HEK293 (cell line): ENCODE measurements around the gene CCDC146.
"Not testable (repeated sequence)": the region's sequence is repeated elsewhere in the genome, so short reads cannot be mapped to it uniquely, and the experiment has no call there.

Experiments used
- CTCF ChIP-seq: fragments of 450-650 bp; formaldehyde crosslinking; IDR thresholded peaks from 2 replicates; pipeline ENCODE4 v1.5.1; 2016; ENCODE audit warnings: missing biosample characterization, missing genetic modification characterization
- REPIN1 ChIP-seq: fragments of 450-650 bp; formaldehyde crosslinking; IDR thresholded peaks from 2 replicates; pipeline ENCODE4 v1.5.1; 2017; ENCODE audit warnings: missing biosample characterization, missing genetic modification characterization, low read depth
- ZBTB17 ChIP-seq: fragments of 450-650 bp; formaldehyde crosslinking; IDR thresholded peaks from 2 replicates; pipeline ENCODE4 v1.5.1; 2016; ENCODE audit warnings: missing biosample characterization, missing genetic modification characterization
- ZBTB20 ChIP-seq: fragments of 450-650 bp; formaldehyde crosslinking; IDR thresholded peaks from 2 replicates; pipeline ENCODE4 v1.5.1; 2016; ENCODE audit warnings: missing biosample characterization, missing genetic modification characterization
- ZNF121 ChIP-seq: fragments of 450-650 bp; formaldehyde crosslinking; IDR thresholded peaks from 2 replicates; pipeline ENCODE4 v1.5.1; 2016; ENCODE audit warnings: missing biosample characterization, missing genetic modification characterization
- ZNF138 ChIP-seq: fragments of 450-650 bp; formaldehyde crosslinking; IDR thresholded peaks from 2 replicates; pipeline ENCODE4 v1.5.1; 2016; ENCODE audit warnings: missing biosample characterization, missing genetic modification characterization, borderline replicate concordance
- ZNF23 ChIP-seq: fragments of 450-650 bp; formaldehyde crosslinking; IDR thresholded peaks from 2 replicates; pipeline ENCODE4 v1.5.1; 2016; ENCODE audit warnings: missing biosample characterization, missing genetic modification characterization, borderline replicate concordance
- ZNF707 ChIP-seq: fragments of 450-650 bp; formaldehyde crosslinking; IDR thresholded peaks from 2 replicates; pipeline ENCODE4 v1.5.1; 2016; ENCODE audit warnings: missing biosample characterization, missing genetic modification characterization

- TF ChIP-seq ZNF121; ZNF707; ZNF23 (tag by site-specific recombination); CTCF (tag by site-specific recombination); ZBTB17 (tag by site-specific recombination); ZBTB20 (tag by site-specific recombination); ZNF138 (tag by site-specific recombination); REPIN1 (tag by site-specific recombination): not testable (repeated sequence)
Measured at GRCh38 chr7:77177321-77177904, 55.0 kb downstream of the CCDC146 start.
